Endodermal cell (in vitro differentiated cells): ENCODE data around the gene ACTN4. TPM values are rescaled to one million over a fixed set of nuclear protein-coding genes. Genes with fewer than 3 reads are reported as not detected.
"Not testable (repeated sequence)": the region's sequence is repeated elsewhere in the genome, so short reads cannot be mapped to it uniquely, and the experiment has no call there.

Experiments used
- DNase-seq: peaks from one replicate; pipeline ENCODE4 v3.0.0-alpha.2; 2017
- H3K27ac ChIP-seq: 2 replicates; pipeline ENCODE4 v1.5.1; 2013; ENCODE audit warnings: mild to moderate bottlenecking, low read depth, low read length, moderate library complexity
- H3K27me3 ChIP-seq: 2 replicates; pipeline ENCODE4 v1.6.1; 2013; ENCODE audit warnings: mild to moderate bottlenecking, low read length, moderate library complexity; ENCODE audit not compliant: insufficient read depth, control insufficient read depth, poor library complexity, severe bottlenecking
- H3K36me3 ChIP-seq: 2 replicates; pipeline ENCODE4 v1.7.0; 2013; ENCODE audit warnings: mild to moderate bottlenecking, low read length, moderate library complexity; ENCODE audit not compliant: control insufficient read depth, insufficient read depth
- H3K4me1 ChIP-seq: one replicate; pipeline ENCODE4 v1.7.0; 2013; ENCODE audit warnings: low read length; ENCODE audit not compliant: control insufficient read depth, insufficient read depth
- H3K4me3 ChIP-seq: 2 replicates; pipeline ENCODE4 v1.5.1; 2013; ENCODE audit warnings: mild to moderate bottlenecking, low read length, moderate library complexity
- H3K9ac ChIP-seq: 2 replicates; pipeline ENCODE4 v1.6.1; 2013; ENCODE audit warnings: mild to moderate bottlenecking, low read length, moderate library complexity; ENCODE audit not compliant: poor library complexity, severe bottlenecking; ENCODE audit errors: extremely low read depth
- H3K9me3 ChIP-seq: 2 replicates; pipeline ENCODE4 v1.6.1; 2013; ENCODE audit warnings: mild to moderate bottlenecking, low read length, moderate library complexity; ENCODE audit not compliant: control insufficient read depth
- H3K27ac Mint-ChIP-seq: 2 replicates; pipeline ENCODE4 v1.8.0; 2020; ENCODE audit warnings: mixed read lengths
- H3K27me3 Mint-ChIP-seq: 2 replicates; pipeline ENCODE4 v1.8.0; 2021; ENCODE audit warnings: mild to moderate bottlenecking, mixed read lengths; ENCODE audit not compliant: insufficient read depth
- H3K36me3 Mint-ChIP-seq: 2 replicates; pipeline ENCODE4 v1.8.0; 2020; ENCODE audit warnings: low read depth, mixed read lengths
- H3K4me1 Mint-ChIP-seq: 2 replicates; pipeline ENCODE4 v1.8.0; 2020; ENCODE audit warnings: mixed read lengths
- H3K4me3 Mint-ChIP-seq: 2 replicates; pipeline ENCODE4 v1.8.0; 2020; ENCODE audit warnings: mild to moderate bottlenecking, moderate library complexity, mixed read lengths
- H3K9me3 Mint-ChIP-seq: 2 replicates; pipeline ENCODE4 v1.8.0; 2020; ENCODE audit warnings: mild to moderate bottlenecking, mixed read lengths
- CTCF ChIP-seq: fragments of 200-600 bp; sonication (generic); conservative IDR thresholded peaks from 2 replicates; pipeline ENCODE4 v1.5.0; 2021; ENCODE audit warnings: antibody characterized with exemption, mild to moderate bottlenecking
- WGBS, 2 experiments: methylation state at CpG; one replicate each; pipeline versions ENCODE4 v1.1.5 to v1.1.7; 2013; ENCODE audit warnings: missing lambda C conversion rate in 2 of 2, mixed read lengths in 1 of 2; ENCODE audit not compliant: insufficient coverage in 1 of 2, insufficient read length in 1 of 2; 5-methylcytosine and 5-hydroxymethylcytosine counted together
- long read RNA-seq, 4 experiments: library from polyadenylated mRNA in 2 of 4; library from RNA in 1 of 4; library from capped mRNA in 1 of 4; stranded (forward) in 3 of 4; unstranded in 1 of 4; transcript quantifications; one replicate each; pipeline ENCODE4 v2.0.0, GENCODE V29; 2020 to 2021; ENCODE audit warnings: inconsistent platforms in 1 of 4
- polyA plus RNA-seq, 2 experiments: library from polyadenylated mRNA; stranded (reverse); fragments of 50-300 nt; gene quantifications; one replicate each; pipeline ENCODE4 v1.2.3, GENCODE V29; 2013
- total RNA-seq, 2 donors: library from RNA; stranded (reverse); fragmentation: NEBNext Ultra II Directional in 1 of 2; extraction: Animal tissue kit (Norgen Biotek cat#: 25700) in 1 of 2; gene quantifications; 2 replicates in 1 of 2; 3 replicates in 1 of 2; pipeline ENCODE4 v1.2.1, GENCODE V29; 2021

Gene ACTN4
- 100 to 1,000 TPM; 378 to 437 TPM for total RNA-seq
- 322 TPM for polyA plus RNA-seq (2013, experiment 1 of 2)
- polyA plus RNA-seq (2013, experiment 2 of 2): 298 TPM
- long read RNA-seq, experiment 1, full-length matches to known transcripts: 6 of 66 reads
- long read RNA-seq, experiment 1, partial matches to known transcripts: 39 of 66 reads
- long read RNA-seq, experiment 1, other reads (novel, unspliced or antisense): 21 of 66 reads
- long read RNA-seq, experiment 2, full-length matches to known transcripts: 6 of 53 reads
- long read RNA-seq, experiment 2, partial matches to known transcripts: 17 of 53 reads
- long read RNA-seq, experiment 2, other reads (novel, unspliced or antisense): 30 of 53 reads
- long read RNA-seq, experiment 3, full-length matches to known transcripts: 26 of 72 reads
- long read RNA-seq, experiment 3, partial matches to known transcripts: 11 of 72 reads
- long read RNA-seq, experiment 3, other reads (novel, unspliced or antisense): 35 of 72 reads
- long read RNA-seq, experiment 4, partial matches to known transcripts: 1 of 1 reads
- long read RNA-seq, experiment 4, other reads (novel, unspliced or antisense): 0 of 1 reads

GRCh38 chr19:38647368-38647965 is at the start of gene ACTN4:
Gene ACTN4, plus strand, starts transcription at chr19:38647649. Its CDS starts 97 bp downstream, at chr19:38647746.
- WGBS, 2 experiments: 0% methylated on average over 29 to 77 of the region's 77 CpGs

GRCh38 chr19:38599722-38600121 is 47.7 kb upstream of the ACTN4 start:
- no peak for TF ChIP-seq CTCF
- Histone ChIP-seq H3K9me3 (no peaks in the 10 kb centered on the region), H3K27ac (no peak overlapping the region), H3K4me1 (no peaks in the 10 kb centered on the region), H3K9ac (no peak overlapping the region), H3K27me3 (no peaks in the 10 kb centered on the region), H3K36me3 (no peaks in the 10 kb centered on the region), H3K4me3 (no peak overlapping the region)
- Mint-ChIP-seq H3K9me3 (no peaks in the 10 kb centered on the region), H3K4me1 (no peaks in the 10 kb centered on the region), H3K36me3 (no peaks in the 10 kb centered on the region), H3K4me3 (no peak overlapping the region), H3K27me3 (peaks cover 2% of the 10 kb centered on the region), H3K27ac (no peak overlapping the region)
- no peak for DNase-seq
- WGBS, 2 experiments: 92 to 100% methylated on average over 3 to 11 of the region's 11 CpGs

More at GRCh38 chr19:38647368-38647965, at the start of gene ACTN4:
- Histone ChIP-seq H3K9me3 (no peaks in the 10 kb centered on the region), H3K27ac (peak within 1 kb of the TSS; percentile 52), H3K4me1 (peaks cover 10% of the 10 kb centered on the region), H3K27me3 (no peaks in the 10 kb centered on the region), H3K9ac (peak within 1 kb of the TSS; percentile 71), H3K36me3 (peaks cover 7% of the 10 kb centered on the region), H3K4me3 (peak within 1 kb of the TSS; percentile 99)
- peak within 1 kb of the TSS; percentile 100 for H3K4me3 Mint-ChIP-seq
- H3K36me3 Mint-ChIP-seq: no peaks in the 10 kb centered on the region
- no peaks in the 10 kb centered on the region for H3K9me3 Mint-ChIP-seq
- no peak for TF ChIP-seq CTCF
- H3K27me3 Mint-ChIP-seq: no peaks in the 10 kb centered on the region
- DNase-seq: peak; percentile 100
- H3K4me1 Mint-ChIP-seq: peaks cover 35% of the 10 kb centered on the region
- H3K27ac Mint-ChIP-seq: peak within 1 kb of the TSS; percentile 90

GRCh38 chr19:38602856-38603255 is 44.6 kb upstream of the ACTN4 start:
- H3K9me3 Mint-ChIP-seq, DNase-seq, H3K4me3 ChIP-seq, H3K4me1 ChIP-seq, H3K36me3 Mint-ChIP-seq, H3K27ac Mint-ChIP-seq, H3K4me3 Mint-ChIP-seq, H3K9ac ChIP-seq, H3K27me3 ChIP-seq, H3K4me1 Mint-ChIP-seq, H3K27ac ChIP-seq, H3K9me3 ChIP-seq, H3K27me3 Mint-ChIP-seq, H3K36me3 ChIP-seq: not testable (repeated sequence)
- WGBS, 2 experiments: 85 to 93% methylated on average over 2 to 3 of the region's 5 CpGs
